ENCODE data around the gene DSCAML1. TPM values are rescaled to one million over a fixed set of nuclear protein-coding genes. Genes with fewer than 3 reads are reported as not detected.

The DSCAML1 gene
- total RNA-seq, 2 donors from 2014 or later = 0.33 to 1.6 TPM

DNA sequence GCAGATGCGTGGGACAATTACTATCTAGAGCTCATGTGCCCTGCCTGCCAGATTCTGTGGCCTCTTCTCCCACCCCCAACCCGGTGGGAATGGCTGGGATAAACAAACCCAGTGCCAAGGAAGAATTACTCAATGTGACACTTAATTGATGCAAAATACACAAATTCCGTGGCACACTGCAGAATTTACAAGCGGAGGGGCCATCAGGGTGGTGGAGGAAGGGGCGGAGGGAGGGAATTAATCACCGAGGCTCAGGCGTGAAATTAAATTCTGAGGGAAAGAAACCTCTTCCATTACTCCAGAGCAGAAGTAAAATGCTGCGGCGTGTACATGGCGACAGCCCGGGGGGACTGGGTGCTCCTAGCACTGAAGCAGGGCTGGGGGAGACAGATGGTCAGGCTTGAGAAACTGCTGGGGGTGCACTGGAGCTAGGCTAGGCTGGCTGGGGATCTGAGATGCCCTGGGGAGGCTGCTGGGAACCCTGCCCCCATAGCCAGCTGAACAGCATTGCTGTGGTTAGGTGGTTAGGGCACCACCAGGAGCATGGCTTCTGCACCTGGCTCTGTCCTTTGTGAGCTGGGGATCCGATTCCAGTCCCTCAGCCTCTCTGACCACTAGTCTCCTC is 268.8 kb downstream of the DSCAML1 start:
- H3K9me3 ChIP-seq = no peaks in the 10 kb centered on the region
- no peak overlapping the region for H3K27ac ChIP-seq
- TF ChIP-seq, protein P1, sequence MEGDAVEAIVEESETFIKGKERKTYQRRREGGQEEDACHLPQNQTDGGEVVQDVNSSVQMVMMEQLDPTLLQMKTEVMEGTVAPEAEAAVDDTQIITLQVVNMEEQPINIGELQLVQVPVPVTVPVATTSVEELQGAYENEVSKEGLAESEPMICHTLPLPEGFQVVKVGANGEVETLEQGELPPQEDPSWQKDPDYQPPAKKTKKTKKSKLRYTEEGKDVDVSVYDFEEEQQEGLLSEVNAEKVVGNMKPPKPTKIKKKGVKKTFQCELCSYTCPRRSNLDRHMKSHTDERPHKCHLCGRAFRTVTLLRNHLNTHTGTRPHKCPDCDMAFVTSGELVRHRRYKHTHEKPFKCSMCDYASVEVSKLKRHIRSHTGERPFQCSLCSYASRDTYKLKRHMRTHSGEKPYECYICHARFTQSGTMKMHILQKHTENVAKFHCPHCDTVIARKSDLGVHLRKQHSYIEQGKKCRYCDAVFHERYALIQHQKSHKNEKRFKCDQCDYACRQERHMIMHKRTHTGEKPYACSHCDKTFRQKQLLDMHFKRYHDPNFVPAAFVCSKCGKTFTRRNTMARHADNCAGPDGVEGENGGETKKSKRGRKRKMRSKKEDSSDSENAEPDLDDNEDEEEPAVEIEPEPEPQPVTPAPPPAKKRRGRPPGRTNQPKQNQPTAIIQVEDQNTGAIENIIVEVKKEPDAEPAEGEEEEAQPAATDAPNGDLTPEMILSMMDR (IDR thresholded peaks at IDR 0.05) = no peak
- no peak for TF ChIP-seq POLR2A (IDR thresholded peaks at IDR 0.05)
- H3K4me1 ChIP-seq = peaks cover 8% of the 10 kb centered on the region
- ATAC-seq = no peak
- intact Hi-C loops (cut with DNase I) = no loop called here
- H3K4me3 ChIP-seq = no peak overlapping the region
- no peaks in the 10 kb centered on the region for H3K27me3 ChIP-seq
- no peak for DNase-seq
- WGBS, 2 donors = 30% methylated on average over 12 of the region's 12 CpGs
- H3K36me3 ChIP-seq (replicated peaks in 1 of 2; ENCODE audit: insufficient read depth in 1 of 2, low read depth in 2 of 2) = no peaks in the 10 kb centered on the region

DNA sequence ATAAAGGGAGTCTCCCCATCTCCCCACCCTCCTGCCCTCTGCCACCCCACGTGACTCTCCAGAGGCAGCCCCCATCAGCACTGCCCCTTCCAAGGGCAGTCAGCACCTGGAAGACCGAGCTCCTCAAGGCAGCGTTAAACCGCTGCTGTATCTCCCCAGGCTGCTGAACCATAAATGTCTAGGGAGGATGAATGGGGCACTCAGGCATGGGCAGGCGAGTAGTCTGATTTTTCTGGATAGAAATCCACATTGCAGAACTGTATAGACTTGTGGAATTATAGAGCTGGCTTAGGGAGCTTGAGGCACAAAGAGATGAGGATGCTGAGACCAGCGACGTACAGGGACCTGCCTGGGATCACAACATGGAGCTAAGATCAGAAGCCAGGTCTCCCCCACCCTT is 269.7 kb downstream of the DSCAML1 start:
- Histone ChIP-seq H3K27ac (no peak overlapping the region), H3K9me3 (no peaks in the 10 kb centered on the region), H3K36me3 (replicated peaks in 1 of 2; ENCODE audit: insufficient read depth in 1 of 2, low read depth in 2 of 2) (no peaks in the 10 kb centered on the region), H3K27me3 (no peaks in the 10 kb centered on the region), H3K4me1 (peaks cover 8% of the 10 kb centered on the region), H3K4me3 (no peak overlapping the region)
- TF ChIP-seq, protein P1 (IDR thresholded peaks at IDR 0.05) = no peak
- no peak for TF ChIP-seq POLR2A (IDR thresholded peaks at IDR 0.05)
- intact Hi-C loops (cut with DNase I) = no loop called here
- 67 to 79% methylated on average over 7 of the region's 7 CpGs for WGBS, 2 donors
- no peak for ATAC-seq
- no peak for DNase-seq

DNA sequence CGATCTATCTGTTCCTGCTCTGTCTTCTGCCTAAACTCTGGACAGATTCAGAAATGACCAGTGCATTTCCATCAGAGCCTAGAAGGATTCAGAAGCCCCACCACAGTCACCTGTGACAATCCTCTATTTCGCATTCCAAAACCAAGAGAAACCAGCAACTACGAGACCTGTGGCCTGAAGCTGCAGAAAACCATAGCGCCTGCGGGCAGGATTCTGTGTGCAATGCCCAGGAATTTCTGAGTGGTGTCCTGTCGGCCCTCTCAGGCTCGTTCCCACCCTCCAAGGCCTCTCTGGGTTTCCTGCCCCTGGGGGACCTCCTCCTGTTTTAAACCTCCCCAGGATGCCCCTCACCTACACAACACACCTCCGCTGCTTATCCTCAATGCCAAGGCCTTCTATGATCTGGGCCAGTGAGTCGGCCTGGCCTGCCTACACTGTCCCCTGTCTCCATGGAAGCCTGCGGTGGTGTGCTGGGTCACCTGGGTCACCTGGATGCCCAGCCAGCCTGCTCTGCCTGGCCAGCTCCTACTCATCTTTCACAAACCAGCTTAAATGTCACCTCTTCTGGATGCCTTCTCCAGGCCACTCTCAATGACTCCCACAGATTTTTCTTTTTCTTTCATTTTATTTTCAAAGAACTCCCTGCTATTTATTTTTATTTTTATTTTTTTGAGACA is 271.0 kb downstream of the DSCAML1 start:
- Histone ChIP-seq H3K9me3 (no peaks in the 10 kb centered on the region), H3K27ac (no peak overlapping the region), H3K36me3 (replicated peaks in 1 of 2; ENCODE audit: insufficient read depth in 1 of 2, low read depth in 2 of 2) (no peaks in the 10 kb centered on the region), H3K4me1 (peaks cover 8% of the 10 kb centered on the region), H3K27me3 (no peaks in the 10 kb centered on the region), H3K4me3 (no peak overlapping the region)
- no peak for TF ChIP-seq POLR2A (IDR thresholded peaks at IDR 0.05)
- TF ChIP-seq, protein P1 (IDR thresholded peaks at IDR 0.05) = no peak
- 84 to 87% methylated on average over 10 of the region's 10 CpGs for WGBS, 2 donors
- intact Hi-C loops (cut with DNase I) = no loop called here
- no peak for ATAC-seq
- DNase-seq = no peak

DNA sequence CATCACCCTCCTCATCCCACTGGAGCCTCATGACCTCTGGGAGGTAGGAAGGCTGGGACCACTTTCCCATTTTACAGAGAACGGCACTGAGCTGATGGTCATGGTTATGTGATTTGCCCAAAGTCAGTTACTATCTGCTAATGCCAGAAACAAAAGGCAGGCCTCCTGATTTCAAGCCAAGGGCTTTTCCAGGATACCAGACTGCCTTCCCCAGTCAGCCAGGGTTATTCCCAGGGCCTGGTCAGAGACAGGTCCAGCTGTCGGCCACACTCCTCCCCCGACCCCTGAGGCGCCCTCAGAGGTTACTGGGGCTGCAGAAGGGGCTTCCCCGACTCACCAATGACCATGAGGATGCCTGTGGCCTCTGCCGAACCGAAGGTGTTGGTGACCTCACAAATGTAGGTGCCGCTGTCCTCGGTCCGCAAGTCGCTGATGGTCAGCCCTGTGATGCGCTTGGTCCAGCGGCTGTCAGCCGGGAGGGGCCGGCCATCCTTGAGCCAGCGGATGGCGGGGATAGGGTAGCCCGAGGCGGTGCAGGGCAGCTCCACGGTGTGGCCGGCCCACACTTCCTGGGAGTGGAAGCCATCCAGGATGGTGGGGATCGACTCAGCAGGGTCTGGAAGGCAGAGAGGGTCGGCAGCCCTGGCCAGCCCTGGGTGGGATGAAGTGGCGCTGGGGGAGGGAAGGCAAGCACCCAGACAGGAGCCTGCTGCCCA is 272.4 kb downstream of the DSCAML1 start:
- DNase-seq (no peak), ATAC-seq (no peak)

More for the DNA sequence above, 272.4 kb downstream of the DSCAML1 start:
- 85 to 86% methylated on average over 10 to 23 of the region's 24 CpGs for WGBS, 2 donors
- intact Hi-C loops (cut with DNase I) = no loop called here
- H3K27ac ChIP-seq = no peak overlapping the region
- peaks cover 12% of the 10 kb centered on the region for H3K4me1 ChIP-seq
- H3K9me3 ChIP-seq = no peaks in the 10 kb centered on the region
- no peaks in the 10 kb centered on the region for H3K27me3 ChIP-seq
- TF ChIP-seq, protein P1 (IDR thresholded peaks at IDR 0.05) = no peak
- no peak for TF ChIP-seq POLR2A (IDR thresholded peaks at IDR 0.05)
- no peak overlapping the region for H3K4me3 ChIP-seq
- H3K36me3 ChIP-seq (replicated peaks in 1 of 2; ENCODE audit: insufficient read depth in 1 of 2, low read depth in 2 of 2) = no peaks in the 10 kb centered on the region
